ENCODE data around the gene LENG1. TPM values are rescaled to one million over a fixed set of nuclear protein-coding genes. Genes with fewer than 3 reads are reported as not detected.
A peak's percentile ranks its signal among the peaks of the same experiment; 100 is the strongest.

The LENG1 gene
- total RNA-seq, 1 donor from 2014 or later, result 3.4 TPM

DNA sequence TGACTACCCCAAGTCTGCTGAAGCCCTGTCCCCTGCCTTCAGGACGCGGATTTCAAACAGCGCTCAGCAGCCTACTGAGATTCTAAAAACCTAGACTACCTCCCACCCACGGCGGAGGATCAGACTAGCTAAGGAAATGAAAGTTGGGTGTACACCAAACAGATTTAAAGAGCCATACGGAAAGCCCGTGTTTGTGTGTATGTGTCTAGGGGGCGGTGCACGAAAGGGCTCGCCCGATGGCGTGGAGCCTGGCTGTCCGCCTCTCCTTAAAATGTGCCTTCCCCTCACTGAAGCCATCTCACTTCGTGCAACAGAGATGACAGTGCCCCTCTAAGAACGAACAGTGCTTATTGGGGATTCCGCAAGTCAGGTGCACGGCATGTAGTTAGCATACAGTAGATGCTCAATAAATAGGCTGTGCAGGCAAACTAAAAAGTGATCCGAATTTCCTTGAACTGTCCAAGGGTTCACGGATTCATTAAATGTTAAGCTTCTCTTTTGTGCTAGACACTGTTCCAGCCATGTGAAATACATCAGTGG is 639 bp downstream of the LENG1 start:
- Mint-ChIP-seq H3K4me1 (ENCODE audit: unreplicated experiment) (peaks cover 20% of the 10 kb centered on the region), H3K27ac (ENCODE audit: unreplicated experiment) (peak overlapping the region; percentile 95), H3K36me3 (ENCODE audit: low read depth, unreplicated experiment) (peaks cover 20% of the 10 kb centered on the region), H3K4me3 (ENCODE audit: unreplicated experiment) (peak overlapping the region; percentile 99), H3K27me3 (ENCODE audit: unreplicated experiment) (peaks cover 28% of the 10 kb centered on the region), H3K9me3 (ENCODE audit: unreplicated experiment) (no peaks in the 10 kb centered on the region)
- TF ChIP-seq, protein P1, sequence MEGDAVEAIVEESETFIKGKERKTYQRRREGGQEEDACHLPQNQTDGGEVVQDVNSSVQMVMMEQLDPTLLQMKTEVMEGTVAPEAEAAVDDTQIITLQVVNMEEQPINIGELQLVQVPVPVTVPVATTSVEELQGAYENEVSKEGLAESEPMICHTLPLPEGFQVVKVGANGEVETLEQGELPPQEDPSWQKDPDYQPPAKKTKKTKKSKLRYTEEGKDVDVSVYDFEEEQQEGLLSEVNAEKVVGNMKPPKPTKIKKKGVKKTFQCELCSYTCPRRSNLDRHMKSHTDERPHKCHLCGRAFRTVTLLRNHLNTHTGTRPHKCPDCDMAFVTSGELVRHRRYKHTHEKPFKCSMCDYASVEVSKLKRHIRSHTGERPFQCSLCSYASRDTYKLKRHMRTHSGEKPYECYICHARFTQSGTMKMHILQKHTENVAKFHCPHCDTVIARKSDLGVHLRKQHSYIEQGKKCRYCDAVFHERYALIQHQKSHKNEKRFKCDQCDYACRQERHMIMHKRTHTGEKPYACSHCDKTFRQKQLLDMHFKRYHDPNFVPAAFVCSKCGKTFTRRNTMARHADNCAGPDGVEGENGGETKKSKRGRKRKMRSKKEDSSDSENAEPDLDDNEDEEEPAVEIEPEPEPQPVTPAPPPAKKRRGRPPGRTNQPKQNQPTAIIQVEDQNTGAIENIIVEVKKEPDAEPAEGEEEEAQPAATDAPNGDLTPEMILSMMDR (IDR thresholded peaks at IDR 0.05; ENCODE audit: unreplicated experiment), result no peak
- no peak for DNase-seq (ENCODE audit: low spot score)

DNA sequence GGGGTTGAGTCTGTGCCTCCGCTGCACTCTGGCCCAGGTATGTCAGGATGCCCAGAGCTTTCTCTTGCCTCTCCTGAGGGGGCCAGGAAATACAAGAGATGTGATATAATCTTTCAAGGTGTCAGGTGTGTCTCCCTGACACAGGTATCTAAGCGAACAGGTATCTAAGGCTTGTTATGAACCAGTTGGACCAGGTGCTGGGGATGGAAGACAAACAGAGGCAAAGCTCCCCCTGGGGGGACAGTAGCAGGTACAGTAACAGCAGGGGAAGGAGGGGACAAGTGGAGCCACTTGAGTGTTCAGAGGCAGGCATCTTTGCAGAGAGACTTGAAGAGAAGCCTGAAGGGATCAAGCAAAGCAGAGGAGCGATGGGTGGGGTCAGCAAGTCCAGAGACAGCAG is 2.6 kb downstream of the LENG1 start:
- TF ChIP-seq, protein P1 (IDR thresholded peaks at IDR 0.05; ENCODE audit: unreplicated experiment), result no peak
- H3K4me3 Mint-ChIP-seq (ENCODE audit: unreplicated experiment), result peak overlapping the region; percentile 31
- H3K4me1 Mint-ChIP-seq (ENCODE audit: unreplicated experiment), result peaks cover 21% of the 10 kb centered on the region
- H3K9me3 Mint-ChIP-seq (ENCODE audit: unreplicated experiment), result no peaks in the 10 kb centered on the region
- DNase-seq (ENCODE audit: low spot score), result no peak
- peaks cover 21% of the 10 kb centered on the region for H3K36me3 Mint-ChIP-seq (ENCODE audit: low read depth, unreplicated experiment)
- peaks cover 21% of the 10 kb centered on the region for H3K27me3 Mint-ChIP-seq (ENCODE audit: unreplicated experiment)
- H3K27ac Mint-ChIP-seq (ENCODE audit: unreplicated experiment), result no peak overlapping the region

DNA sequence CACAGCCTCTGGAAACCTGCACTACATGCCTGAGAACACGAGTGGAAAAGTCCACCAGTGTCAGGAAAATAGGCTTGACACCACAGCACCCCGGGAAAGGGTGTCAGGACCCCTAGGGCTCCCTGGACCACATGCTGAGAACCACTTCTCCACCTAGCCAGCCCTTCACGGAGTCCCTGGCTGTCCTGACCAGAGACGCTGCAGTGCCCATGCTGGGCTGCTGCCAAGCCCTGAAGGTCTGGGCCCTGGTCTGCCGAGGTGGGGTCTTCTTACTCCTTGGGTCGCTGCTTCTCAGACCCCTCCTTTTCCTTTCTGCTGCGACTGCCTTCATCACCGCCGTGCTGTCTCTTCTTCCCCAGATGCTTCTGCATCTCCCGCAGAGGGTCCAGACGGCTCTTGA is 3.0 kb downstream of the LENG1 start:
- TF ChIP-seq, protein P1 (IDR thresholded peaks at IDR 0.05; ENCODE audit: unreplicated experiment), result no peak

DNA sequence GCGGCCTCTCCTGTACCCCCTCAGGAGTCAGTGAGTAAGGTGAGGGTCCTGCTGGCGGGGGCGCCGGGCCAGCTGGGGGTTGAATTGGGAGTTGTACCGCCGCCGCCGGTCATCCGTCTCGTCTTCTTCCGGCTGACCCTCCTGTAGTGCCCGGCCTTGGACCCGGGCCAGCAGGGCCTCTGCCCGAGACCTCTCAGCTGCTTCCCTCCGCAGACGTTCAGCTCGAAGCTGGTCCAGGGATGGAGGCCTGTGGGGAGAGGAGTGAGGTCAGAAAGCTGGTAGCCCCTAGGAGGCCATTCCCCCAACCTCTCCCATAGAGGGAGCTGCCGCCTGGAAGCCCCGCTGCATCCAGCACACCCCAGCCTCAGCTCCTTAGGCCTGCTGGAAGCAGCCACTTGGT is 3.8 kb downstream of the LENG1 start:
- H3K4me3 Mint-ChIP-seq (ENCODE audit: unreplicated experiment), result no peak overlapping the region
- peaks cover 21% of the 10 kb centered on the region for H3K4me1 Mint-ChIP-seq (ENCODE audit: unreplicated experiment)
- peaks cover 22% of the 10 kb centered on the region for H3K27me3 Mint-ChIP-seq (ENCODE audit: unreplicated experiment)
- no peak overlapping the region for H3K27ac Mint-ChIP-seq (ENCODE audit: unreplicated experiment)
- no peaks in the 10 kb centered on the region for H3K9me3 Mint-ChIP-seq (ENCODE audit: unreplicated experiment)
- TF ChIP-seq, protein P1 (IDR thresholded peaks at IDR 0.05; ENCODE audit: unreplicated experiment), result no peak
- peaks cover 29% of the 10 kb centered on the region for H3K36me3 Mint-ChIP-seq (ENCODE audit: low read depth, unreplicated experiment)
- DNase-seq (ENCODE audit: low spot score), result no peak

More for the DNA sequence above, 3.0 kb downstream of the LENG1 start:
- Mint-ChIP-seq H3K4me1 (ENCODE audit: unreplicated experiment) (peaks cover 21% of the 10 kb centered on the region), H3K27me3 (ENCODE audit: unreplicated experiment) (peaks cover 20% of the 10 kb centered on the region), H3K4me3 (ENCODE audit: unreplicated experiment) (no peak overlapping the region), H3K36me3 (ENCODE audit: low read depth, unreplicated experiment) (peaks cover 22% of the 10 kb centered on the region), H3K27ac (ENCODE audit: unreplicated experiment) (no peak overlapping the region), H3K9me3 (ENCODE audit: unreplicated experiment) (no peaks in the 10 kb centered on the region)
- no peak for DNase-seq (ENCODE audit: low spot score)

DNA sequence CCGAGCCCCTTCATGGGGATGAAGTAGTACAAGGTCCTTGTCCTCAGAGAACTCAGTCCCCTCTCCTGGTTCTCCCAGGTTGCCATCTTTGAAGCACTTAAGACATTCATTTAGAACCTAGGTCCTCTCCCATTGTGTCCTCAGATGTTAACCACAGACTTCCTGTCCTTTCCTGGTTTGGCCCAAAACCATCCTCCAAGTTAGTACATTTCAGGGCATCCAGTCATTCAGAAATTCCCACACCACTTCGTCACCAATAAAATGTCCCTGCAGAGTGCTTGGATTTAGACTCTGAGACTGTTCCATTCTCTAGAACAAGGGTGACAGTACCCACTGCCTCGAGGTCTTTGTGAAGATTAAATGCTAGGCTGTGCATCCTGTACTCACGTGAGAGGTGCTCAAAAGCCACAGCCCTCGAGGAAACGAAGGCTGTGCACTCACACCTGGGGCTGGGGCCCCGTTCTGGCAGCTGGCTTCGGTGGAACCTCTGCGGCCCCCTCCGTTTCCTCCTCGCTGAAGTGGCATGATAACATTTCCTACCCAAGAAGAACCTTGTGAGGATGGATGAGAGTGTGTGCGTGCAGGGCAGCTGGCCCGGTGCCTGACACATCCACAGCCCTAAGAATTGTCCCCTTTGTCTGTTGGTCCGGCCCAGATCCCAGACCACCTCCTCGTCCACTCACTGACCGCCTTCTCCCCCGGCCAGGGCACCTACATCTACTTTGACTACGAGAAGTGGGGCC is 4.7 kb downstream of the LENG1 start:
- Mint-ChIP-seq H3K27me3 (ENCODE audit: unreplicated experiment) (peaks cover 20% of the 10 kb centered on the region), H3K9me3 (ENCODE audit: unreplicated experiment) (no peaks in the 10 kb centered on the region), H3K4me1 (ENCODE audit: unreplicated experiment) (peaks cover 15% of the 10 kb centered on the region), H3K4me3 (ENCODE audit: unreplicated experiment) (peak overlapping the region; percentile 62), H3K36me3 (ENCODE audit: low read depth, unreplicated experiment) (peaks cover 30% of the 10 kb centered on the region), H3K27ac (ENCODE audit: unreplicated experiment) (no peak overlapping the region)
- DNase-seq (ENCODE audit: low spot score), result no peak
- TF ChIP-seq, protein P1 (IDR thresholded peaks at IDR 0.05; ENCODE audit: unreplicated experiment), result no peak
